ENCODE results near the gene CCNB2.

CCNB2 gene

GRCh38 chr15:59148153-59148833, 43.3 kb downstream of the CCNB2 start:
- POLR2A ChIA-PET = no interaction called here
- Histone ChIP-seq H3K4me3 (ENCODE audit: low read depth, low read length) (no peak overlapping the region), H3K36me3 (ENCODE audit: control insufficient read depth in 2 of 2, insufficient read depth in 1 of 2, low read length in 2 of 2) (peaks cover 0 to 33% of the 10 kb centered on the region in 2 experiments; a peak in 2 of 3 replicates), H3K27ac (ENCODE audit: extremely low read depth, low read depth, low read length) (no peak overlapping the region), H3K4me1 (ENCODE audit: control insufficient read depth, insufficient read depth, low read length) (no peaks in the 10 kb centered on the region), H3K9me3 (ENCODE audit: control insufficient read depth, insufficient read depth, low read depth, low read length) (no peaks in the 10 kb centered on the region)
- TF ChIP-seq REPIN1 (tag by site-specific recombination; IDR thresholded peaks at IDR 0.05; ENCODE audit: low read depth) = no peak
- TF ChIP-seq, protein P1, sequence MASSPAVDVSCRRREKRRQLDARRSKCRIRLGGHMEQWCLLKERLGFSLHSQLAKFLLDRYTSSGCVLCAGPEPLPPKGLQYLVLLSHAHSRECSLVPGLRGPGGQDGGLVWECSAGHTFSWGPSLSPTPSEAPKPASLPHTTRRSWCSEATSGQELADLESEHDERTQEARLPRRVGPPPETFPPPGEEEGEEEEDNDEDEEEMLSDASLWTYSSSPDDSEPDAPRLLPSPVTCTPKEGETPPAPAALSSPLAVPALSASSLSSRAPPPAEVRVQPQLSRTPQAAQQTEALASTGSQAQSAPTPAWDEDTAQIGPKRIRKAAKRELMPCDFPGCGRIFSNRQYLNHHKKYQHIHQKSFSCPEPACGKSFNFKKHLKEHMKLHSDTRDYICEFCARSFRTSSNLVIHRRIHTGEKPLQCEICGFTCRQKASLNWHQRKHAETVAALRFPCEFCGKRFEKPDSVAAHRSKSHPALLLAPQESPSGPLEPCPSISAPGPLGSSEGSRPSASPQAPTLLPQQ (tag by site-specific recombination; IDR thresholded peaks at IDR 0.05) = no peak
- no peak for TF ChIP-seq ZNF148 (tag by site-specific recombination; IDR thresholded peaks at IDR 0.05; ENCODE audit: borderline replicate concordance)
- no peak for TF ChIP-seq ZNF776 (tag by site-specific recombination; IDR thresholded peaks at IDR 0.05; ENCODE audit: borderline replicate concordance)
- TF ChIP-seq MZF1 (tag by site-specific recombination; IDR thresholded peaks at IDR 0.05; ENCODE audit: borderline replicate concordance) = no peak
- CTCF ChIA-PET = interaction anchor here (0.6 to 0.9 kb wide), 2 partner anchors 26 to 107 kb away, joined by 3 to 4 read pairs; no protein-coding TSS in a partner anchor

- ChIA-PET CTCF (no interaction called here), POLR2A (no interaction called here)
- H3K9me3 ChIP-seq (ENCODE audit: control insufficient read depth, insufficient read depth, low read depth, low read length) = no peaks in the 10 kb centered on the region
- H3K27ac ChIP-seq (ENCODE audit: extremely low read depth, low read depth, low read length) = no peak overlapping the region
- no peaks in the 10 kb centered on the region for H3K4me1 ChIP-seq (ENCODE audit: control insufficient read depth, insufficient read depth, low read length)
- TF ChIP-seq ZNF184 (tag by site-specific recombination; IDR thresholded peaks at IDR 0.05) = no peak
- no peak for TF ChIP-seq ZNF837 (tag by site-specific recombination; IDR thresholded peaks at IDR 0.05)
- no peak for TF ChIP-seq KLF10 (tag by site-specific recombination; IDR thresholded peaks at IDR 0.05)
- TF ChIP-seq ZBTB6 (tag by site-specific recombination; IDR thresholded peaks at IDR 0.05) = no peak
- no peak overlapping the region for H3K4me3 ChIP-seq (ENCODE audit: low read depth, low read length)
- peaks cover 0 to 37% of the 10 kb centered on the region in 2 experiments; a peak in 2 of 3 replicates for H3K36me3 ChIP-seq (ENCODE audit: control insufficient read depth in 2 of 2, insufficient read depth in 1 of 2, low read length in 2 of 2)
Observed at GRCh38 chr15:59150185-59150584, 45.2 kb downstream of the CCNB2 start.

GRCh38 chr15:59152694-59153450, 47.9 kb downstream of the CCNB2 start:
- Histone ChIP-seq H3K9me3 (ENCODE audit: control insufficient read depth, insufficient read depth, low read depth, low read length) (no peaks in the 10 kb centered on the region), H3K36me3 (ENCODE audit: control insufficient read depth in 2 of 2, insufficient read depth in 1 of 2, low read length in 2 of 2) (peaks cover 0 to 29% of the 10 kb centered on the region in 2 experiments; a peak in 2 of 3 replicates), H3K4me1 (ENCODE audit: control insufficient read depth, insufficient read depth, low read length) (no peaks in the 10 kb centered on the region), H3K27ac (ENCODE audit: extremely low read depth, low read depth, low read length) (no peak overlapping the region), H3K4me3 (ENCODE audit: low read depth, low read length) (no peak overlapping the region)
- ChIA-PET POLR2A (interaction anchor here (0.6 kb wide), 1 partner anchor 10 kb away, joined by 8 read pairs; no protein-coding TSS in a partner anchor), CTCF (no interaction called here)
- no peak for TF ChIP-seq ZNF155 (tag by site-specific recombination; IDR thresholded peaks at IDR 0.05)
- TF ChIP-seq BCL11B (tag by site-specific recombination; IDR thresholded peaks at IDR 0.05; ENCODE audit: low read depth) = no peak
- TF ChIP-seq ZNF501 (tag by site-specific recombination; IDR thresholded peaks at IDR 0.05) = no peak
- TF ChIP-seq MZF1 (tag by site-specific recombination; IDR thresholded peaks at IDR 0.05; ENCODE audit: borderline replicate concordance) = no peak
- TF ChIP-seq, protein P2, sequence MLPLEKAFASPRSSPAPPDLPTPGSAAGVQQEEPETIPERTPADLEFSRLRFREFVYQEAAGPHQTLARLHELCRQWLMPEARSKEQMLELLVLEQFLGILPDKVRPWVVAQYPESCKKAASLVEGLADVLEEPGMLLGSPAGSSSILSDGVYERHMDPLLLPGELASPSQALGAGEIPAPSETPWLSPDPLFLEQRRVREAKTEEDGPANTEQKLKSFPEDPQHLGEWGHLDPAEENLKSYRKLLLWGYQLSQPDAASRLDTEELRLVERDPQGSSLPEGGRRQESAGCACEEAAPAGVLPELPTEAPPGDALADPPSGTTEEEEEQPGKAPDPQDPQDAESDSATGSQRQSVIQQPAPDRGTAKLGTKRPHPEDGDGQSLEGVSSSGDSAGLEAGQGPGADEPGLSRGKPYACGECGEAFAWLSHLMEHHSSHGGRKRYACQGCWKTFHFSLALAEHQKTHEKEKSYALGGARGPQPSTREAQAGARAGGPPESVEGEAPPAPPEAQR (tag by site-specific recombination; IDR thresholded peaks at IDR 0.05) = no peak
- TF ChIP-seq ZNF341 (tag by site-specific recombination; IDR thresholded peaks at IDR 0.05; ENCODE audit: low read depth) = no peak
- no peak for TF ChIP-seq ZNF423 (tag by site-specific recombination; IDR thresholded peaks at IDR 0.05)
- TF ChIP-seq ZNF792 (tag by site-specific recombination; IDR thresholded peaks at IDR 0.05) = no peak
- no peak for TF ChIP-seq ZNF768 (tag by site-specific recombination; IDR thresholded peaks at IDR 0.05)
- TF ChIP-seq ZNF23 (tag by site-specific recombination; IDR thresholded peaks at IDR 0.05; ENCODE audit: borderline replicate concordance) = no peak
- TF ChIP-seq ZNF76 (tag by site-specific recombination; IDR thresholded peaks at IDR 0.05; ENCODE audit: borderline replicate concordance, low read depth) = no peak
- no peak for TF ChIP-seq ZNF175 (tag by site-specific recombination; IDR thresholded peaks at IDR 0.05)
- TF ChIP-seq ZNF394 (tag by site-specific recombination; IDR thresholded peaks at IDR 0.05; ENCODE audit: borderline replicate concordance) = no peak
- TF ChIP-seq SP2 (tag by site-specific recombination; IDR thresholded peaks at IDR 0.05) = no peak
